KOPT-K1 (cell line): ENCODE measurements around the gene HDAC4.

Source experiments
- H3K27ac ChIP-seq: fragments of 200-600 bp; sonication (generic); 2 replicates; pipeline ENCODE4 v1.5.1; 2016; ENCODE audit warnings: antibody characterized with exemption, mild to moderate bottlenecking, low read depth, low read length; ENCODE audit not compliant: poor library complexity, severe bottlenecking
- H3K36me3 ChIP-seq: fragments of 200-600 bp; sonication (generic); 2 replicates; pipeline ENCODE4 v1.5.1; 2017; ENCODE audit warnings: antibody characterized with exemption, mild to moderate bottlenecking, low read length, moderate library complexity; ENCODE audit not compliant: insufficient read depth
- H3K9me3 ChIP-seq: fragments of 200-600 bp; sonication (generic); 2 replicates; pipeline ENCODE4 v1.5.1; 2017; ENCODE audit warnings: antibody characterized with exemption, low read length, mild to moderate bottlenecking; ENCODE audit not compliant: insufficient read depth, poor library complexity, severe bottlenecking

The HDAC4 gene

GRCh38 chr2:239104800-239105199, 296.0 kb downstream of the HDAC4 start:
- Histone ChIP-seq H3K27ac (no peak overlapping the region), H3K9me3 (no peaks in the 10 kb centered on the region), H3K36me3 (peaks cover 100% of the 10 kb centered on the region)

GRCh38 chr2:239103125-239104098, 297.4 kb downstream of the HDAC4 start:
- no peaks in the 10 kb centered on the region for H3K9me3 ChIP-seq
- H3K36me3 ChIP-seq = peaks cover 100% of the 10 kb centered on the region
- no peak overlapping the region for H3K27ac ChIP-seq

GRCh38 chr2:239102266-239102665, 298.6 kb downstream of the HDAC4 start:
- H3K27ac ChIP-seq = no peak overlapping the region
- H3K36me3 ChIP-seq = peaks cover 100% of the 10 kb centered on the region
- no peaks in the 10 kb centered on the region for H3K9me3 ChIP-seq

- no peaks in the 10 kb centered on the region for H3K9me3 ChIP-seq
- H3K36me3 ChIP-seq = peaks cover 100% of the 10 kb centered on the region
- no peak overlapping the region for H3K27ac ChIP-seq
These were observed 299.0 kb downstream of the HDAC4 start for GRCh38 chr2:239101807-239102206.

GRCh38 chr2:239101071-239101470, 299.7 kb downstream of the HDAC4 start:
- Histone ChIP-seq H3K9me3 (no peaks in the 10 kb centered on the region), H3K27ac (no peak overlapping the region), H3K36me3 (peaks cover 99% of the 10 kb centered on the region)

- no peaks in the 10 kb centered on the region for H3K9me3 ChIP-seq
- H3K27ac ChIP-seq = no peak overlapping the region
- H3K36me3 ChIP-seq = peaks cover 99% of the 10 kb centered on the region
These were observed 301.3 kb downstream of the HDAC4 start for GRCh38 chr2:239099474-239099873.

GRCh38 chr2:239098288-239098970, 302.4 kb downstream of the HDAC4 start:
- Histone ChIP-seq H3K27ac (no peak overlapping the region), H3K36me3 (peaks cover 99% of the 10 kb centered on the region), H3K9me3 (no peaks in the 10 kb centered on the region)

- Histone ChIP-seq H3K27ac (no peak overlapping the region), H3K9me3 (no peaks in the 10 kb centered on the region), H3K36me3 (peaks cover 99% of the 10 kb centered on the region)
These were observed 303.5 kb downstream of the HDAC4 start for GRCh38 chr2:239097428-239097696.

GRCh38 chr2:239096676-239097427, 304.0 kb downstream of the HDAC4 start:
- Histone ChIP-seq H3K27ac (no peak overlapping the region), H3K36me3 (peaks cover 99% of the 10 kb centered on the region), H3K9me3 (no peaks in the 10 kb centered on the region)

GRCh38 chr2:239095460-239096081, 305.2 kb downstream of the HDAC4 start:
- Histone ChIP-seq H3K9me3 (no peaks in the 10 kb centered on the region), H3K27ac (no peak overlapping the region), H3K36me3 (peaks cover 98% of the 10 kb centered on the region)

- Histone ChIP-seq H3K27ac (no peak overlapping the region), H3K36me3 (peaks cover 98% of the 10 kb centered on the region), H3K9me3 (no peaks in the 10 kb centered on the region)
These were observed 306.0 kb downstream of the HDAC4 start for GRCh38 chr2:239094867-239095266.

- no peak overlapping the region for H3K27ac ChIP-seq
- H3K36me3 ChIP-seq = peaks cover 96% of the 10 kb centered on the region
- no peaks in the 10 kb centered on the region for H3K9me3 ChIP-seq
These were observed 306.9 kb downstream of the HDAC4 start for GRCh38 chr2:239093952-239094351.

GRCh38 chr2:239093542-239093941, 307.3 kb downstream of the HDAC4 start:
- H3K9me3 ChIP-seq = no peaks in the 10 kb centered on the region
- H3K27ac ChIP-seq = no peak overlapping the region
- peaks cover 96% of the 10 kb centered on the region for H3K36me3 ChIP-seq

- H3K36me3 ChIP-seq = peaks cover 96% of the 10 kb centered on the region
These were observed 308.1 kb downstream of the HDAC4 start for GRCh38 chr2:239092571-239093294.

More at GRCh38 chr2:239092571-239093294, 308.1 kb downstream of the HDAC4 start:
- no peak overlapping the region for H3K27ac ChIP-seq
- no peaks in the 10 kb centered on the region for H3K9me3 ChIP-seq
